CD1c-positive myeloid dendritic cell (primary cell): ENCODE results near the gene KRT10.

Source experiments
- DNase-seq: peaks from one replicate; pipeline ENCODE4 v3.0.0-alpha.2; 2016; ENCODE audit errors: extremely low spot score

KRT10 gene

DNA sequence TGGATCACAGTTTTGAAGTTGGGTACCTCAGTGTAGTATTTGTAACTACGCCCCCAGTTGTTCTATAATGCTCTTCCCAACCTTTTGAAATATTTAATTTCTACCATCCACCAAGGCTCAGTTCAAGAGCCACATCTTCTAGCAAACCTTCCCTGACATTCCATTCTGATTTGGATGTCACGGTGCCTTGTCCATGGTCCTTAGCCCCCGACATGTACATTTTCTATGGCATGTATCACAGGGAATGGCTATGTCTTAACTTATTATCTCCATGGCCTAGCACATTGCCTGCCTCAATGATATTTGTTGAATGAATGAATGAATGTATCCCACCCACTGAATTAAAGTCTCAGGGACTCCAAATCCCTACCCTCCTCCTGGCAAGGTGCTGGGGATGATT lies 16.3 kb downstream of the KRT10 start:
- no peak for DNase-seq

DNA sequence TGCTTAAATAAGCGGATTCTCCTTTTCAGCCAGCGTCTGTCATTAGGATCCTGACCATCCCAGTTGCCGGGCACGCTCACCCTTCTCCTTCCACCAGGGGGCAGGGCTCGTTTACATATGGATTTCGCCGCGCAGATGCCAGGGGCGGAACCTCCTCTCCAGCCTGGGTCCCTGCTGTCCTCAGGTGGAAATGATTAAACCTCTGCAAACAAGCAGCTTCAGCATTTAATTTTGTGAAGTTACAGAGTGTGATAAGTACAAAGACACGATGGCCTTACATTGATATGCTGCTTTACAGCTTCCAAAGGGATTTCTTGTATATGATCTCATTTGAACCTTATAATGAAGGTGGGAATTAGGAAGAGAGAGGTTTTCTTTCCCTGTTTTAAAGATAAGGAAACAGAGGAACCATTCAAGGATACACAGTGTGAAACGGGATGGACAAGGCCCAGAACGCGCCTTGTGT lies 18.8 kb downstream of the KRT10 start:
- DNase-seq: peak; percentile 79

DNA sequence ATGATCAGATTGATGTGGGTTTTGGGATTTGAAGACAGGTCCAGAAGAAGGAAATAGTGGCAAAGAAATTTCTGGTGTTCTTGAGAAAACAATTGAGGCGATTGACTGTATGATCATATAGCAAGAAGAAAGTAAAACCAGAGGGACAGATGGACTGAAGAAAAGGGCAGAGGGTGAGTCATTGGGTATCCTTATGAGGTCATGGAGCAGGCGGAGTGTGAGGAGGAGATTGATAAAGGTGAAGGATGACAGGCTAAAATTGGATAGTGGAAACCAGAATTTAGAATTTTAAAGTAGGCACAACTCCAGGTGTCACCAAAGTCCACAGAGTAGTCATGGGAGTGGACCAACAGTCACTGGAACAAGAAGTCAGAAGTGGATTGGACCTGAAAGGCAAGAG lies 21.3 kb downstream of the KRT10 start:
- no peak for DNase-seq

DNA sequence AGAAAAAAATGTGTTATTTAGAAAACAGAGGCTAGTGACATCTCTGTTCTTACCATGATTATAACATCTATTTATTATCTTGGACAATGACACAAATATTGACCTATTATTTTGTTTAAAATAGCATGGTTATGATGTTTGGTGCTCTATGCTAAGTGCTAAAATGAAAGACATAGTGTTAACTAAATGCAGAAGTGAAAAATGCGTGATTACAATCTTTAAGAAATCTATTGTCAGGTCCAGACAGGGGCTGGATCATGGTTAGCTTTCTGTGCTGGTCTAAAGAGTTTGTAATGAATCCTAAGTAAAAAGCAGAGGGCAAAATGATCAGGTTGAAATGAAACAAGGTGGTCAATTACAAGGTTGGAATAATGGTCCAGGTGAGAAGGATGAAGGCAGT lies 22.0 kb downstream of the KRT10 start:
- DNase-seq: no peak

DNA sequence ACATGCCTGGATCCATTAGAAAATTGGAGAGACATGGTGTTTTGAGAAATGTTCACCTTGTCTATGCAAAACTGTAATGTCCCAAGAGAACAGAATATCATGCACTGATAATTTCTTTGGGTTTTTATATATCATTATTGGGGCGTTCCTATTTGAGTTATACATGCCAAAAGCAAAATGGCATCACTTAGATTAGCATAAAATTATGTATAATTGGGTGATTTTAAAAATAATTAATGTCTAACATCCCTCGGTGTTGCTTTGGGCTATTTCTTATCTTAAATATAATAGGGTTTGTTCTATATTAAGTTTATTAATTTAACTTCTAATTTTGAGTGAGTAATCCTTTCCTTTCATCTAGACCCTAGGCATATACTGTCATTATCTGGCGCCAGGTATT lies 22.6 kb downstream of the KRT10 start, which contains the start of gene KRT28:
KRT28 (minus strand) TSS at position 101 of the 400 bp plus-strand sequence; CDS start at position 35, 66 bp downstream.
- DNase-seq: no peak

DNA sequence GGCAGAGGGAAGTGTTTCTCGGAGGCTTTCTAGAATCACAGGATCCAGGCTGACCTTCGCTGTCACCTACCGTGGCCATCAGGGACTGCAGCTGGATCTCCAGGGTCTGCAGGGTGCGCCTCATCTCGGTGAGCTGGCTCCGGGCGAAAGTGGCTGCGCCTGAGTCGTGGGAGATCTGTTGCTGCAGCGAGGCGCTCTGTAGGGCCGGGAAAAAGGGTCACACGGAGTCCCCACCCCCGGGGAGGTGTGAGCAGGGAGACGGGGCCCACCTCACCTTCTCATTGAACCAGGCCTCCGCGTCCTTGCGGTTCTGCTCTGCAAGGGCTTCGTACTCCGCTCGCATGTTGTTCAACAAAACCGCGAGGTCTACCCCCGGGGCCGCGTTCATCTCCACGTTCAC lies 25.6 kb downstream of the KRT10 start:
- no peak for DNase-seq

DNA sequence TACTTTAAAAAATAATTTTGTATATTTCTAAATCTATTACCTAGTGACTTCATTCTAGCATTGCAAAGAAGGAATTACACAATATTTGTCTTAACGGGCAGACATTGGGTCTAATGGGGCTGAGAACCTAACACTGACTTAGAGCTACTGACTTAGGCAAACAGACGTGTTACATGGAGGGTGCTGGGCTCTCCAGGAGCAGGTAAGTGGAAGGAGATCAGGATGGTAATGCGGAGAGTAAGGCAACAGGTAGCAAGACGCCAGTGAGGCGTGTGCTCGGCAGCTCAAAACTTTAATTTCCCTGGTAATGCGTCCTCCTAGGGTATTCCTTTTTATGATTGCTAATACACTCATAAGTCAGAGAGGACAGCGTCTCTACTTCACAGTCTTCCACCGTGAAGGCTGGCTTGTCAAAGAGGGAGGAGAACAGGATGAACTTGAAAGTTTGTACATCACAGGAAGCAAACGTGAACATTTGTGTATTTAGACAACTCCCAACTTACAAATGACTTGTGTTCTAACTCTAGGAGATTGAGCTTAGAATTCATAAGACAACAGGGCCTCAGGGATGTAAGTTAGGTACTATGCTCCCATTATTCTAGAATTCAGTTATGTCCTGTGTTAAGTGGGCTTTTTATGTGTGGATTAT lies 27.3 kb downstream of the KRT10 start:
- DNase-seq: no peak

DNA sequence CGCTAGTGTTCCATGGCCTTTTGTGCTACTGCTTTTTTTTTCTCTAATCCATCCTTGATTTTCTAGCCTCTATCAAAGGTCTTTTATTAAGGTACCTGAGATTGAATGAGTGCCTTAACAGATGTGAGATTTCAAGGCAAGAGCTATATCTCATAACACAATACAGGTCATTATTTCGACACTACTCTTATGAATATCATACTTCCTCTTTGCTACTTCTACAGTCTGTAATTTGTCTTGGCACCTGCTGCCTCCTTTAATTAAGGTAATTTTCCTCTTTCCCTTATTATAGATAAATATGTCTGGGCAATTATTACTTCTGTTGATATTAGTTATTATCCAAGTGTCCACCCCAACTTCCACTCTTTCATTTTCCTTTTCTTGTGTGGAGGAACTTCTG lies 27.9 kb downstream of the KRT10 start:
- no peak for DNase-seq

DNA sequence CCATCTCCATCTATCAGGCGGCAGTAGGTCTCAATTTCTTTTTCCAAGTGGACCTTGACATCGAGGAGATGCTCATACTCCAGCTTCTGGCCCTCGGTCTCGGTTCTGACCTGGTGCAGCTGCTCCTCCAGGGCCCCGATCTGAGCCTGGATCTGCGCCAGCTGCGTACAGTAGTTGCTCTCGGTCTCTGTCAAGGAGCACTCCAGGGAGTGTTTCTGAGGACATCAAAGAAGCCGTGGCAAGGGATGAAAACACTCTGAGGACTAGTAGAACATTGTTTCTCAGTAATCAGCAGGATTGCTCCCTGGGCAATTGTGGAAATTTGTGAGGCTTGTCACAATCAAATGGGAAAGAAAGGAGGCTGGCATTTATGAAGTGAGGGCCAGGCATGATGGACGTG lies 28.6 kb downstream of the KRT10 start:
- DNase-seq: no peak

DNA sequence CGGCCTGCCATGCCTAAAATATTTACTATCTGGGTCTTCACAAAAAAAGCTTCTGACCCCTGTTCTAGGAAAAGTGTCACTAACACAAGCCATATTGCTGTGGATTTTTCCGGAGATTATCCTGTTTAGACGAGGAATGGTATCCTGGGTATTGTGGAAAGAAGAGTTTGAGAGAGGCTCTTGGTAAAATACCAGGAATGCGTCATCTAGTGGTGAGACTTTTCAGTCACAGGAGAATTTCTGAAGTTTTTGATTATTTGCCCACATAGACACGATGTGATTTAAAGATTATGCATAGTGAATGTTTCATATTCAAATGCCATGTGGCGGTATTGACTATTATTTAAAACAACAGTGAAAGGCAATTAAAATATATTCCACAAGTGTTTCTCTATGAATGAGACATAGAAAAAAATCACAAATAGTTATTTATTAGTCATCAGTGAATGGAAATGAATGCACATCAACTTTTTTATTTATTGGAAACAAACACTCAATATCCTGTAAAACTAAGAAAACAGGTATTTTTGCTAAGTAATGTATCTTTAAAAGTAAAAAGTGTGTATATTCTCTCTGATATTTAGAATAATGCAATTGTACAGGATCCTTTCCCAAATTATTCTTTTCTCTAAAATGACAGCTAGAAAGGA lies 30.5 kb downstream of the KRT10 start:
- DNase-seq: no peak

DNA sequence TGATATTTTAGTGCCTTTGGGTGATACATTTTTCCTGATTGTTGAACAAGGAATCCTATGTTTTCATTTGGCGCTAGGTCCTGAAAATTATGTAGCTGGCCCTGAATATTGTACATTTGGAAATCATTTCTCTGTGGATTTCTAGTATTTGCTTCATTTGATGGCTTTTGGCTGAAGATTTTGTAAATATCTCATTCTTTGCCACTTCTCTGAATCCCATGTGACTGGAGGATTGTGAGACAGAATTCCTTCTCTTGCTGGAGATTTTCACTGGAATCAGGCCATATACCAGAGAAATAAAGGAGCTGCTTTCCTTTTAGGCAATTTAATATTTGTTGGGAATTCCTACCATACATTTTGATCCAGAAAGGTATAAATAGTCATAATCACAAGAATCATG lies 31.3 kb downstream of the KRT10 start:
- DNase-seq: no peak

DNA sequence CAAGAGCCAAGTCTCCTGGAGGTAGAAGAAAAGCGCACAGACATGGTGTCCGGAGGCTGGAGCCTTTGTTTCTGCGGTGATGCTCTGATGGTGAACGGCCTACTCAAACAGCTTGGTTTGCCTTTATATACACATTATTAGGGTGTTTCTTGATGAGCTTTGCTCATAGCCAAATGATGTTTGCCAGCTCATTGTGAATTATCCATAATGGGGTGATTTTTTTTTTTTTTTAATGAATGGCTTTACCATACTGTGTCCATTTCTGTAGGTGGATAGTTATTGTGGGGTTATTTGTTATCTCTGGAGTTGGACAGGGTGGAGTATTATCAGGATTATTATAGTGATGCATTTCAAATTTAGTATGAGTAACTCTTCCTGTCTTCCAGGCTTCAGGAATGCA lies 40.0 kb downstream of the KRT10 start, which contains the start of gene KRT27:
KRT27 (minus strand) TSS at position 101 of the 400 bp plus-strand sequence; CDS start at position 44, 57 bp downstream.
- DNase-seq: no peak

DNA sequence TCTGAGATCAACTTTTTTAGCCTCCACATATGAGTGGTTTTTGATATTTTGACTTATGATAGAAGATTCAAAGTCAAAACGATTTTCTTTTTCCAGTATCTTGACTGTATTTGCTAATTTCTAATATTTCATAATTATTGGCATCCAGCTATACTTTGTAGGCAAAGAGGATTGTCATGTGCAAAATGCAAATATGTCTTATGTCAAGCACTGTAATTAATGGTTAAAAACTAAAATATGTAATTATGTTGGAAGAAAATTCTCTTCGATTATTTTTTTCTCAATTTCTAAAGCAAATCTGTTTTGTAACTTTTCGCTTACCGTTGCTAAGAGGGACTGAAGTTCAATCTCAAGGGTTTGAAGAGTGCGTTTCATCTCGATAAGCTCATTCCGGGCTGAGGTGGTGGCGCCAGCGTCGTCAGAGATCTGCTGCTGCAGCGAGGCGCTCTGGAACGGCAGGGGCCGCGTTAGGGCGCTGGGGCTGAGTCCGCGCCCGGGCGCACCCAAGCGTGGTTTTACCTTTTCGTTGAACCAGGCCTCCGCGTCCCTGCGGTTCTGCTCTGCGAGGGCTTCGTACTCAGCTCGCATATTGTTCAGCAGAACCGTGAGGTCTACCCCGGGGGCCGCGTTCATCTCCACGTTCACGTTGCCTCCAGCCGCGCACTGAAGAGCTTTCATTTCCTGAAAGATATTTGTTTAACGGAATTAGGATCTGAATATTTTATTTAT lies 43.1 kb downstream of the KRT10 start:
- DNase-seq: no peak

DNA sequence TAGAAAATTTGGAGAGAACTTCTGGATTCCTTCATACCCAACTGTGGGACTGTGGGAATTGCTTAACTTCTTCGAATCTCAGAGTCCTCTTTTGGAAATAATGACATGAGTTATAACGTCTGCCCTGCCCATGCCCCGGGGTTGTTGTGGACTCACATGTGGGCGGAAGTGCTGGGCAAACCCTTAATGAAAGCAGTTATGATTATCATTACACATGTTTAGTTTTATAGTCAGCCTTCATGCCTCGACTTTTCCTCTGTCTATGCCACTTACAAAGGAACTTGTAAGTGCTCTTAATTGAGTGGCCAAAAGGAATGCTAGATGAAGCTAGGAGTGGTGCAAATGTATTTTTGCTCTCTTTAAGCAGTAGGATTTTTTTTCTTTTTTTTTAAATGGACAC lies 44.0 kb downstream of the KRT10 start:
- no peak for DNase-seq

DNA sequence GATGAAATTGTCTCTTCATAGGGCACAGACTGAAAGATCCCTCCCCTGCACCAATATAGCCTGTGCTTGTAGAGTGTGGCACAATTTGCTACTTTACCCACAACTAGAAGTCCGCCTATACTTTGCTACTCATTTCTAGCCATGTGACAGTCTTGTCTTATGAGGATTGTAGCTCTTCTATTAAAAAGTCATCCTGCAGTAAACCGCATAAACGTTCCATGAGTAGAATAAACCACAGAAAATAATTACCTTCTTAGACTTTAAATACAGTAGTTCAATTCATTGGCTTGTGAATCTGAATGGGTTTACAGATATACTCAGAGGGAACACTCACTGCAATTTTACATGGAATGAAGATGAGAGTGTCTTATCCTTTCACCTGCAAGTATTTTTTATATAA lies 44.4 kb downstream of the KRT10 start:
- DNase-seq: no peak

DNA sequence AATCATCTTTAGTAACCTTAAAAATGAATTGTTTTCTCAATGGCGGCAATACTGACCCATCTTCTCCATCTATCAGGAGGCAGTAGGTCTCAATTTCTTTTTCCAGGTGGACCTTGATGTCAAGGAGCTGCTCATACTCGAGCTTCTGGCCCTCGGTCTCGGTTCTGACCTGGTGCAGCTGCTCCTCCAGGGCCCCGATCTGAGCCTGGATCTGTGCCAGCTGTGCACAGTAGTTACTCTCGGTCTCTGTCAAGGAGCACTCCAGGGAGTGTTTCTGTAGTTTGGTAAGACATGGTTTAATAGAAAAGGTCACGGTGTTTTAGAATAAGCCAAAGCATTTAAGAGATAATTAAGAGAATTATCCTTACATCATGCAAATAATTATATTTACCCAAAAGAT lies 45.0 kb downstream of the KRT10 start:
- DNase-seq: no peak

DNA sequence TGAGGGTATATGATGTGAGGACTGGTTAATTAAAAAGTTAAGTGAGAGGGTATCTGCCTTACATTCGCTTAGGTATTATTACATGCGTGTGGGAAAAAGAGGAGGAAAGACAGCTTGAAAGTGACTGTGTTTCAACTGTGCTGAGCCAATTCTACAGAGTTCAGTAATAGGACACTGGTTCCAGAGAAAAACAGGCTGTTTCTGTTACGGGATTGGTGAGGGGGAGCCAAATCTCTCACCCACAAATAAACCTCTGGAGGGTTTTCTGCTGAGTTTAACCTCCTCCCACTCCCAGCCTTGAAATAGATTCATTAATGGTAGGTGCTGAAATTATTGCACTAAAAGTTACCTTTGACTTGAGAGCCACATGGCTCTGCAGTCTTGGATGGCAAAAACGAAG lies 46.5 kb downstream of the KRT10 start:
- DNase-seq: no peak

DNA sequence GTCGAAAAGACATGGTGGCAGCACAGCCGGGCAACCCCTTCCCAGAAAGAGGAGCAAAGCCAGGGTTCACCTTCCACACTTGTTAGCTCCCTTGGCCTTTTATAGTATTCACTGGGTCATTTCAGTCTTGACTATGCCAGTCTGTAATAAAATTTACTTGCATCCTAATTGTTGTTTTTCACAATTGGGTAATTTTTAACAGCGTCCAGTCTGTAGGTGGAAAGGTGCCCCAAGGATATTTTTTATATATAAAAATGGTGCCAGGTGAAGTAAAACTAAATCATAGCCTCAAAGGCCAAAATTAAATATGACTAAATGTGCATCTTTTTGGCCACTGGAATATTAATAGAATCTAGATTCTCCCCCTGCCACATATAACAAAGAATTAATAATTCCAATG lies 50.3 kb downstream of the KRT10 start, which contains the start of gene KRT26:
KRT26 (minus strand) TSS at position 101 of the 400 bp plus-strand sequence; CDS start at position 13, 88 bp downstream.
- no peak for DNase-seq
